Measurements from ENCODE around the gene C10orf62.
A peak's percentile ranks its signal among the peaks of the same experiment; 100 is the strongest.
"Not testable (repeated sequence)": the region's sequence is repeated elsewhere in the genome, so short reads cannot be mapped to it uniquely, and the experiment has no call there.

Gene C10orf62

DNA sequence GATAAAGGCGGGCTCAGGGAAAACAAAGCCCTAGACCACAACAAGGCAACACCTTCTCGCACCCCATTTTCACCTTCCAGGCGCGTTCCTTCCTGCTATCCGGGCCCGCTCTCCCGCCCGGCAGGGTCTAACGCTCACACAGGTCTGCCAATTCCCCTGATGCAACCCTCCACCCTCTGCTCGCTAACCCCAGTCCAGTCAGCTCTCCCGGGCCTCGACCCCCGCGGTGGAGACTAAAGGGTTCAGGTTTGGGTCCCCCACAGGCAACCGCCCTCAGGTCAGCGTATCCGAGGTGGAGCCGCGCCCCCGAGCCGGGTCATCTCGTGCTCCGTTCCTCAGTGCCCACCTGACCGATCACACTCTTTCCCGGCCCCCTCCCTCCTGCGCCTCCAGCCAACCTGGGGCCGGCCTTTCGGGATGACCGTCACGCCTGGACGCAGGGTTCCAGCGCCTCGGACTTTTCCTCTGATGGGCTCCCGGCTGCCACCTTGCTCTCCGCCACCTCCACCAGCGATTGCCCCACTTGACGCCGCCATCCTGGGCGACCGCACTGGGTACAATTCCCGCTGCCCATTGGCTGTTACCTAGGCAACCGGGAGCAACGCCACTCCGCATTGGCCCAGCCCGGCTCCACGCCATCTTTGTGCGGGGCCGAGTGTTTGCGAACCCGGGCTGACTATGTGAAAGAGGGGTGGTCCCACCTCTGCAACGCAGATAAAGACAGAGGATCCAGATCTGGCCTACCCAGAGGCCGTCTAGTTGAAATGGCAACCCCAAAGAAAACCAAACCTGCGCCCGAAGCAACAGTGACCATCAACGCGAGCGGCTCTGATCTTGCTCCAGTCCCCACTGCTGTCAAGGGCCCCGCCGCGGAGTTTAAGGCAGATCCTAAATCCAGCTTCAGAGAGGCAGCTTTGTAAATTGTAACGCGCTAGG, 43.7 kb downstream of the C10orf62 start, which contains the start of gene MORN4:
MORN4 (minus strand) TSS at position 552 of the 936 bp plus-strand sequence. CDS start 13,847 bp downstream, outside the sequence.
- peak; percentile 77 to 82 for DNase-seq

- no peak for DNase-seq
These were observed 44.4 kb downstream of the C10orf62 start for GRCh38 chr10:97633921-97634320.

GRCh38 chr10:97635577-97635976, 46.1 kb downstream of the C10orf62 start:
- DNase-seq, result no peak

DNA sequence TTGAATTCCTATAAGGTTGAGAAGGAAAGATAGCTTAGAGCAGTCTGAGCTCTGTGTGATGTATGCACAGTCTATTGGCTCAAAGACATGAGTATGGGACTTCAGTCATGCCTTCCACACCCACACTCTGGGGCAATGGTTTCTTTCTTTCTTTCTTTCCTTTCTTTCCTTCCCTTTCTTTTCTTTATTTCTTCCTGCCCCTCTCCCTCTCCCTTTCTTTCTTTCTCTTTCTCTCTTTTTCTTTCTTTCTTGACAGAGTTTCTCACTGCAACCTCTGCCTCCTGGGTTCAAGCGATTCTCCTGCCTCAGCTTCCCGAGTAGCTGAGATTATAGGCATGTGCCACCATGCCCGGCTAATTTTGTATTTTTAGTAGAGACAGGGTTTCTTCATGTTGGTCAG, 49.6 kb downstream of the C10orf62 start:
- not testable (repeated sequence) for DNase-seq

- DNase-seq, result peak; percentile 94
These were observed 50.8 kb downstream of the C10orf62 start, which contains the start of gene PI4K2A for GRCh38 chr10:97640174-97640867. PI4K2A (plus strand) TSS chr10:97640671; CDS start chr10:97640743, 72 bp downstream.

Data from cerebellar nuclear complex (tissue), 1 donor.